Cardiac fibroblast (primary cell): ENCODE measurements around the gene ARID1B.

Source experiments
- DNase-seq, 2 donors: peaks; one replicate each; pipeline versions ENCODE4 v3.0.0 to v3.0.0-alpha.2; 2010; ENCODE audit warnings: low read depth in 2 of 2
- H3K4me3 ChIP-seq, 2 donors: replicated peaks in 1 of 2; 1 replicate in 1 of 2; 2 replicates in 1 of 2; pipeline ENCODE4 v1.5.1; 2011; ENCODE audit warnings: low read depth in 2 of 2, low read length in 2 of 2, mild to moderate bottlenecking in 2 of 2, moderate library complexity in 1 of 2
- CTCF ChIP-seq: IDR thresholded peaks from one replicate; pipeline ENCODE4 v1.5.1; 2011; ENCODE audit warnings: low read depth, mild to moderate bottlenecking, low read length, inconsistent platforms

The ARID1B gene

GRCh38 chr6:157152556-157152955 is 375.4 kb downstream of the ARID1B start:
- no peak for TF ChIP-seq CTCF
- DNase-seq = no peak
- H3K4me3 ChIP-seq = no peak overlapping the region

GRCh38 chr6:157155804-157156203 is 378.6 kb downstream of the ARID1B start:
- no peak for TF ChIP-seq CTCF
- H3K4me3 ChIP-seq = no peak overlapping the region
- DNase-seq = peak in 1 of 2 donors; percentile 73

- no peak for TF ChIP-seq CTCF
- no peak overlapping the region for H3K4me3 ChIP-seq
- no peak for DNase-seq
Observed at GRCh38 chr6:157157258-157157657, 380.1 kb downstream of the ARID1B start.

GRCh38 chr6:157158456-157158855 is 381.3 kb downstream of the ARID1B start:
- H3K4me3 ChIP-seq = no peak overlapping the region
- no peak for TF ChIP-seq CTCF
- DNase-seq = no peak

GRCh38 chr6:157158897-157159296 is 381.7 kb downstream of the ARID1B start:
- no peak overlapping the region for H3K4me3 ChIP-seq
- TF ChIP-seq CTCF = no peak
- DNase-seq = no peak

GRCh38 chr6:157159348-157159747 is 382.2 kb downstream of the ARID1B start:
- no peak overlapping the region for H3K4me3 ChIP-seq
- no peak for TF ChIP-seq CTCF
- no peak for DNase-seq

- H3K4me3 ChIP-seq = no peak overlapping the region
- TF ChIP-seq CTCF = no peak
- DNase-seq = no peak
Observed at GRCh38 chr6:157161912-157162311, 384.7 kb downstream of the ARID1B start.
